ENCODE results near the gene PWWP2B.

DNA sequence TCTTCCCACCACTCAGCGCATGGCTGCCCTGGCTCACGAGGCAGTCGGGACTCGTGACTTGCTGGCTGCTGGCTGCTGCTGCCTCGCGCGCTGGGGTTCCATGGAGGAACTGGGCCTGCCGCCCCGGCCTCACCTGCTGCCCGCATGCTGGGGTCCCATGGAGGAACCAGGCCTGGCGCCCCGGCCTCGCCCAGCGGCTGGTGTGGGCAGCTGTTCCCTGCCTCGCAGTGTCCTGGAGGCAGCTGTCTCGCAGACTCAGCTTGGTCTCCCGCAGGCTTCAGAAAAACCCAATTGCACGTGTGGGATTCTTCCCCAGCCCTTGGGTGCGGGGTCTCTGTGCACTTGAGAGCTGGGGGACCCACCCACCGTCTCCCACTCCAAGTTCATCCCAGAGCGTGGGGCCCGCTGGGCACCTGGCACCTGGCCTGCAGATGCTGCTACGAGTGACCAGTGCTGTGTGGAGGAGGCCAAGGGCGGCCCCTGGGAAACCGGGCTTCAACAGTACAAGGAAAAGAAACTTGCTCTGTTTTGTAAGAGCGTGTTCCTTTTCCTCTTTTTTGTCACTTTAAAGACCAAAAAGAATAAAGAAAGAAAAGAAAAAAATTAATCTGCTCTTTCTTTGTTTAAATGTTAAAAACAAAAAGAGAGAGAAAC lies 20.4 kb downstream of the PWWP2B start:
- no peak for TF ChIP-seq ZNF282 (IDR thresholded peaks at IDR 0.05; ENCODE audit: partially characterized antibody)
- TF ChIP-seq EP300 (IDR thresholded peaks at IDR 0.05; ENCODE audit: low read depth in 2 of 2, low read length in 2 of 2) = no peak
- TF ChIP-seq EP300 (CRISPR knock-in tag; IDR thresholded peaks at IDR 0.05; ENCODE audit: borderline replicate concordance) = no peak
- no peak for TF ChIP-seq SALL2 (CRISPR knock-in tag; IDR thresholded peaks at IDR 0.05)
- TF ChIP-seq E2F5 (CRISPR knock-in tag; conservative IDR thresholded peaks at IDR 0.05) = no peak
- no peak for TF ChIP-seq ZNF446 (CRISPR knock-in tag; IDR thresholded peaks at IDR 0.05)
- TF ChIP-seq ZNF24 (IDR thresholded peaks at IDR 0.05) = no peak
- TF ChIP-seq CTCF (CRISPR knock-in tag; IDR thresholded peaks at IDR 0.05) = no peak
- TF ChIP-seq BRD4 (CRISPR knock-in tag; IDR thresholded peaks at IDR 0.05) = no peak
- TF ChIP-seq YY1 (IDR thresholded peaks at IDR 0.05; ENCODE audit: insufficient read depth, insufficient replicate concordance, low read depth, low read length) = no peak
- TF ChIP-seq PAF1 (CRISPR knock-in tag; IDR thresholded peaks at IDR 0.05) = no peak
